ENCODE results near the gene HSD3B1.

- TF ChIP-seq CTCF (IDR thresholded peaks at IDR 0.05) = no peak
- no peak for TF ChIP-seq POLR2A (IDR thresholded peaks at IDR 0.05)
Observed at GRCh38 chr1:119554183-119554582, 47.2 kb downstream of the HSD3B1 start.

Measured in uterus (tissue), 2 donors.